CD4-positive, alpha-beta T cell treated with Interleukin-4 for 1 hour (primary cell): Measurements from ENCODE around the gene ROMO1.
"Not testable (repeated sequence)": the region's sequence is repeated elsewhere in the genome, so short reads cannot be mapped to it uniquely, and the experiment has no call there.

Experiments
- DNase-seq, 2 donors: peaks; one replicate each; pipeline ENCODE4 v3.0.0-alpha.2; 2020 to 2022

The ROMO1 gene

DNA sequence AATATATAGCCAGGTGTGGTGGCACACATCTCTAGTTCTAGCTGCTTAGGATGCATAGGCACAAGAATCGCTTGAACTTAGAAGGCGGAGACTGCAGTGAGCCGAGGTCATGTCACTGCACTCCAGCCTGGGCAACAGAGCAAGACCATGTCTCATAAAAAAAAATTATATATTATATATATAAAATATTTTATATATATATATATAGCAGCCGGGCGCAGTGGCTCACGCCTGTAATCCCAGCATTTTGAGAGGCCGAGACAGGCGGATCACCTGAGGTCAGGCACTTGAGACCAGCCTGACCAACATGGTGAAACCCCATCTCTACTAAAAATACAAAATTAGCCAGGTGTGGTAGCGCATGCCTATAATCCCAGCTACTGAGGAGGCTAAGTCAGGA lies 13.8 kb upstream of the ROMO1 start:
- not testable (repeated sequence) for DNase-seq

DNA sequence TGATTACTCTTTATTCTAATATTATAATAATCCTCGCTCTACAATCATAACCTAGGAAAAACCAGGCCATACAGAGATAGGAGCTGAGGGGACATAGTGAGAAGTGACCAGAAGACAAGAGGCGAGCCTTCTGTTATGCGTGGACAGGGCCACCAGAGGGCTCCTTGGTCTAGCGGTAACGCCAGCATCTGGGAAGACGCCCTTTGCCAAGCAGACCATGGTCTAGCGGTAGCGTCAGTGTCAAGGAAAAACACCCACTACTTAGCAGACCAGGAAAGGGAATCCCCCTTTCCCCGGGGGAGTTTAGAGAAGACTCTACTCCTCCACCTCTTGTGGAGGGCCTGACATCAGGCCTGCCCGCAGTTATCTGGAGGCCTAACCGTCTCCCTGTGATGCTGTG lies 12.3 kb upstream of the ROMO1 start:
- DNase-seq = not testable (repeated sequence)

DNA sequence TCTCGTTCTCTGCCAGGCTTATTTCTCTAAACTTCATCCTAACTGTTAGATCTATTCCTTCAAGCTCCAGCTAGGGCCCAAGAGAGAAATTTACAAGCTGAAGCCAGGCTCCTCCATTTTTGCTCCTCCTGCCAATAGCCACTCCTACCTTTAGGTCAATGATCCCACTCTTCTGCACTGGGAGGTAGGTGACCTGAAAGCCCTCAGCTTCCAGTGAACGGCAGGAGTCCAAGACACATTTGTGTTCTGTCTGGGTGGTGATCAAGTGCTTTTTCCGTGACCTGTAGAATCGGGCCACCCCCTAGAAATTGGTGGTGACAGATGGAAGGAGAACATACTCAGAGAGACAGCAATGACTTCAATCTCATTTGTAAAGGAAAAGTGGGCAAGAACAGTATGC lies 8.9 kb upstream of the ROMO1 start:
- no peak for DNase-seq

DNA sequence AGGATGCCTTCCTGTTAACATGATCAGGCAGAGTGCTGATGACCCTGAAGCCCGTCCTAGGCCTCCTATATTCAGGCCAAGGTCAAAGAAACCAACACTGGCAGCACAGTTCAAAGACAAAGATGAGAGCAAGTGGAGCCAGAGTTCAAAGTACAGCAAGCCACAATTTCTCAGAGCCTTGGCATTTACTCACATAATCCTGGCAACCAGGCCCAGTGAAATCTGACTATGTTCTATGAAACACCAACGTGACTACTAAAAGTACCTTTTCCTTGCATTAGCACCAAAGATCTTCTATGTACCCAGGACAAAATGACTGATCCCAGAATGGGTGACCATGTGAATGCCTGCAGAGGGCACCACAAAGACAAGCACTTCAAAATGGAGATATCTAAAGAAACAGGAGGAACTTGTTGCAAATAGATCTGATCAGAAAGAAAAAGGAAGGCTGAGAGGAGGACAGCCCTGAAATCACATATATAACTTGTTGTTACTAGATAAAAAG lies 3.9 kb upstream of the ROMO1 start:
- no peak for DNase-seq

DNA sequence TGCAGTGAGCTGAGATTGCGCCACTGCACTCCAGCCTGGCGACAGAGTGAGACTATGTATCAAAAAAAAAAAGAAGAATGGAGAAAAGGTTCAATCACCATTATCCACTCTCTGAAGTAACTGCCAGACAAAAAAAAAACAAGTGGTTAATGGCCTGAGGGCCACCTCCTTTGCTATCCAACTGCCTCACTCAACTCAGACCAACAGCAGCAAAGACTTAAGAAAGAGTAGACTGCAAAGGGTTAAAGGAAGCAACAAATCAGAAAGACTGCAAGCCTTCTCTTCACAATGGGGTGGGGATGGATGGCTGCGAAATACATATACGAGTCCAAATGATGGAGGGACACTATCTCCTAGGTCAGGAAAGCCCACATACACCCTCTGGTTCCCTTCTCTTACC lies 3.2 kb upstream of the ROMO1 start:
- no peak for DNase-seq

DNA sequence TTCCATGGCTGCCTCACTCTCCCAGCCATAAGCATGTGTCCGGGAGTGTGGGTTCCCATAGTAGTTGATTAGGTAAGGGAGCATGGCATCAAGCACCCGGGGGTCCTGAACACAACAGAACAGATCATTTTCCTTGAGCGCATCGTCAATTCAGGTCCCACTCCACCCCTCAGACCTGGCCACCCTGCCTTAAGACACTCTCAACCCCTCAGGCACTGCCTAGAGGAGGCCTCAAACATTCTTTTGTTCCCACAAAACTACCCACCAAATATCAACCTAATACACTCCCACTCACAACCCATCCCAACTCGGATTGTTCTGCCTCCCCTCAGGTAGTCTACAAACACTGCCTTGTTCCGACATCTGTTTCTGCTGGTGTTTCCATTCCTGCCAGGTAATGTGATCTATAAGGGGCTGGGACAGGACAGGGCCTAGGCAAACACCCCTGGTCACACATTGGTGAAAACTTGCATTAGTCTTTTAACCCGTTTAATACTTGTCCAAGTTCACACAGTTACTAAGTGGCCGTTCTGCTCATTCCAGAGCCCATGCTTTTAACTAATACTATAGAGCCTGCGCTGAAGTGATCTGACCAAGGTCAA lies 1.4 kb upstream of the ROMO1 start:
- no peak for DNase-seq

DNA sequence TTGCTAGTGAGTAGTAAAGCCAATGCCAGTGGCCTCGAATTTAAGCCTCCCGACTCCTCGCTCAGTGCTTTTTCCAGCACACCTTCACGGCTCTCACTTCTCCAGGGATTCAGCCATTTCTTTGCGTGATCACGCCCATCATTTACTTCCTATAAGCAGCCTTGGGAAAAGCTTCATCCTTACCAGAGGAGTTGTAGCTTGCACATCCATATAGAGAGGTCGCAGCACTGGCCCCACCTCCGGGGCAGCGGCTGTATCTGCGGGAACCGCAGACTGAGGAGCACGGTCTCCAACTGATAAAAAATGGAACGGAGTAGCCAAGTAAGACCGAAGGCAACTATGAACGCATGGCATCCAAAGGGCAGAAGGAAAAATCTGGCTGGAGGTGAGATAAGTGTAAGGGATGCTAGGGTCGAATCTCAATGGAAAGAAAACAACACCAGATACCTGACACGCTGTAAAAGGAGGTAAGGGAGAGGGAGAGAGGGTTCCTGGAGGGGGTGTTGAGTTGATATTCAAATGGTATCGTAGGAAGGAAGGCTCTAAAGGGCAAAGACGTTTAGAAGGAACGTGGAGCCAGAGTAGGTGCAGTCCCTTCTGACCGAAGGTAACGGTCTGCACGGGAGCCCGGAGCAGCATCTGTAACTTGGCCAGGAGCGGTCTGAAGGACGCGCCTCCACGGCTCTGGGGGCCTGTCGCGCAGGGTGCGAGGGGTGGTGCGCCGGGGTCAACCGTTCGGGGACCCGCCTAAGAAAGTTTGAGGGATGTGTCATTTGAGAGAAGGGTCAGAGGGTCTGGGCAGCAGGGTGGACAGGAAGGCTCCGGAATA lies 693 bp upstream of the ROMO1 start:
- DNase-seq = no peak

DNA sequence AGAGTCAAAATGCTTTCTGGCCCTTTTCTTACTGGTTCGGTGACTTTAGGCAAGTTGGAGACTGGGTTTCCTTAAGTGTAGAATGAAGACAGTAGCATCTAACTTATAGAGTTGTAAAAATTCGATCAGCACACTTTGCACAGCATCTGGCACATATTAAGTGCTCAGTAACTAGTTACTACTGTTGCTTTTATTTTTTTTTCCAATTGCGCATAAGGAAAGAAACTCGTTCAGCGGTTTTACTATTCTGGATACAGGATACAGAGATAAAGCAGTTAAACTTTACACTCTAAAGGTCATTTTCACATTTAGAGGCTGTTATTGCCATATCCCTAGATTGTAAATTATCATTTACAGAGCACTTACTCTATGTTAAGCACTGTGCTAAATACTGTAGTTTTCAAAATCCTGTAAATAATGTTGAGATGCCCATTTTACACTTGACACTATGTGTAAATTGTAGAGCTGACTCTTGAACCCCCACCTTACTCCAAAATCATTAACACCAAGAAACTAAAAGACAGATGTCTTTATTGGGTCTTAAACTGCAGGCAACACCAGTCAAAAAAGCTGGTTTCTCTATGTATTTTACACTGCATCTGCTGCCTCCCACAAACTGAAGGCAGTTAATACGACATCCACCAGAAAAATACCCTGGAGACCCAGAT lies 886 bp downstream of the ROMO1 start:
- DNase-seq = no peak

DNA sequence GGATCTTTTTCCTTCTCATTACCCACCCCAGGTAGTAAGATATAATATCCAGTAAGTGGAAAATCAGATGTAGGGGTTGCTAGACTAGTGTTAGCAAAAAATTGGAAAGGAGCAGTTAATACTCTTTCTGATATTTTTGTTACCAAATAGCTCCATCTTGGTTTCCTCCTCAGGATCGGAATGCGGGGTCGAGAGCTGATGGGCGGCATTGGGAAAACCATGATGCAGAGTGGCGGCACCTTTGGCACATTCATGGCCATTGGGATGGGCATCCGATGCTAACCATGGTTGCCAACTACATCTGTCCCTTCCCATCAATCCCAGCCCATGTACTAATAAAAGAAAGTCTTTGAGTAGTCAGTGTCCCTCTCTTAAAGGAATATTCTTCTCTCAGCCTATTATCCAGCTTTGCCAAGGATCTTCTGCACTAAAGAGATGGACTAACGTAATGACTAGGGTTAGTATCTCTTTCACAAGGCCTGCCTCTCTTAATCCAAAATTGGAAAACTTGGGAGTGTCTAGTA lies 1.5 kb downstream of the ROMO1 start:
- no peak for DNase-seq

DNA sequence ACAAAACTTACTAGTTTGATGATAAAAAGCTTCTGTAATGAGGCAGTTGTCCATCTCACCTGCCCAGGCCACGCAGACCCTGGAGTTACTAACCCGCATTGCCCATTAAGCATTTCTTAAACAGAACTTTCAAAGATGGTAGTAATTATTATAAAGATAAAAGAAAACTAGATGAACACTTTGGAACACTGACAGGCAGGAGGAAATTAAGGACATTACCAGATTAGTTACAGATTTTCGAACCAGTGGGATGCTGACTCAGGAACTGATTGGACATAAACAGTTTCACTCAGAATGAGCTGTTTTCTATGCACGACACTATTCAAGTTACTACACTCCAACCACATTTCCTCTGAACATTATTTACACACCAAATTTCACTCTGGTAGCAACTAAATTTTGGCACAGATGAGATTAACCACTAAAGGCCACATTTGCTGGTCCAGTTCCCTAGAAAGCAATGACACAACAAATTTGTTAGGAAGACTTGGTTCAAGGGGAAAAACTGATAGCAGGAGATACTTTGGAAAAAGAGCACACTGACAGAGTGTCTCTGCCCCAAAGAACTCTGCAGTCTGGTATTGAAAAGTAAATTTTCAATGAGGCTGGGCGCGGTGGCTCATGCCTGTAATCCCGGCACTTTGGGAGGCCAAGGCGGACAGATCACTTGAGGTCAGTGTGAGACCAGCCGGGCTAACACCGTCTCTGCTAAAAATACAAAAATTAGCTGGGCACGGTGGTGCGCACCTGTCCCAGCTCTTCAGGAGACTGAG lies 3.0 kb downstream of the ROMO1 start:
- no peak for DNase-seq

DNA sequence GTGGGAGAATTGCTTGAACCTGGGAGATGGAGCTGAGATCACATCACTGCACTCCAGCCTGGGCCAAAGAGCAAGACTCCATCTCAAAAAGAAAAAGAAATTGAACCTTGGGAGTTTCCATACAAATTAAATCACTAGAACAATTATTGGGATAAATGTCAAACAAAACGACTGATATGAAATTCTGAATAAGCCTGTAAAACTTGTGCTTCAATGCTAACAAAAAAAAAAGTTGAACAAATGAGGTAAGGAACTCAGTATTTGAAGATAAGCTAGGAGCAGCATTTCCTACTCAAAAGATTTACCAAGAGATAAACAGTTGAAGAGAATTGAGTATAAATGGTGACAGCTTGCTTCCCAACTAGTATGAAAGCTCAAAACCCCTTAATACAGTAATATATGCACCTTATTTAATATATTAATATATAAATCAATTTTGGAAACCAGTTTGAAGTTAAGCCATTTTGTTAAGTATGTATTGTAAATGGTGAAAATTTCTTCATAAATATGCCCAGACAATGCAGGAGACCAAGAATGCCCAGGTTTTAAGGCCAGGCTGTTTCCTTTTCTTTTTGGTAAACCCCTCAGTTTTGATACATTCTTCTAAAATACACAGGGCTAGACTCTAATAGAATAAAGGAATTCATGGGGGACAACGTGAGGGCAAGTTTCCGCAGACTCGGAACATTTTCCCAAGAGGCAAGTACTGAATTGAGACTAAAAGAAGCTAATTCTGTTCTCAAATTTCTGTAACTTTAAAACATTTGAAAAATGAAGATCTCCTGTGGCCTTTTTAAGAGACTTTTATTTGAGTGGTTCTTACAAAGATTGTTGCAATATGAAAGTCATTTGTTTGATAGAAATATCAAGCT lies 3.9 kb downstream of the ROMO1 start:
- no peak for DNase-seq

DNA sequence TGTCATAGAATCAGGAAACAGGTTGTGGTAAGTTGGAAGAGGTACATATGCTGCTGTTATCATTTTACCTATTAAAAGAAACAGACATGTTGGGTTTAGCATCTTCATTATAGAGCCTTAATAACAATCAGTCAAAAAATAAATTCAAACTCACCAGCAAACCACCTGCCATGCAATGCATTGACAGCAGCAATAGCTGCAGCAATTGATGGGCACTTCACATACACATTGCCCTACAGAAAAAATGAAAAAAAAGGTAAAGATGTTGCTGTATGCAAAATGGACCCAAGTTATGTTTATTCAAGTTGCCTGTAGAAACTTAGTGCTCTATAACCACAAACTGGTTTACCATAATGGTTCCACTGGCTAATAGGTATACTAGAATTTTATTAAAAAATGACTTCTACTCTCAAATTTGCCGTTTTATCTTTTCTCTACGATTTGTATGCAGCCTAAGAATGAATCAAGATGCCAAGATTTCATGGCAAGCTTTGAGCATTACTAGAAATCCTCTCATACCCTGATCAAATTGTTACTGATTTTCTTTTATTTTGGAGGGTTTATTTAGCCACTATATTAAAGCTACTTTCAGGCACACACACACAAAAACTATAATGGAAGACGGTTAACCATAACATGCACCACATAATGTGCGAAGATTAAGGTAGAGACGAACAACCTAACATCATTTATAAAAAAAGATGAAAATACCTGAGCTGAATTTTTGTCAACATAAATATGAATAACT lies 5.5 kb downstream of the ROMO1 start:
- DNase-seq = no peak

DNA sequence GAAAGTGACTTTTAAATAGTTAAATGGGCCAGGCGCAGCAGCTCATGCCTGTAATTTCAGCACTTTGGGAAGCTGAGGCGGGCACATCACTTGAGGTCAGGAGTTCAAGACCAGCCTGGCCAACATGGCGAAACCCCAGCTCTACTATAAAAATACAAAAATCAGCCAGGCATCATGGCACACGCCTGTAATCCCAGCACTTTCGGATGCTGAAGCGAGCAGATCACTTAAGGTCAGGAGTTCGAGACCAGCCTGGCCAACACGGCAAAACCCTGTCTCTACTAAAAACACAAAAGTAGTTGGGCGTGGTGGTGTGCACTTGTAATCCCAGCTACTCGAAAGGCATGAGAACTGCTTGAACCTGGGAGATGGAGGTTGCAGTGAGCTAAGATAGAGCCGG lies 6.7 kb downstream of the ROMO1 start:
- not testable (repeated sequence) for DNase-seq

DNA sequence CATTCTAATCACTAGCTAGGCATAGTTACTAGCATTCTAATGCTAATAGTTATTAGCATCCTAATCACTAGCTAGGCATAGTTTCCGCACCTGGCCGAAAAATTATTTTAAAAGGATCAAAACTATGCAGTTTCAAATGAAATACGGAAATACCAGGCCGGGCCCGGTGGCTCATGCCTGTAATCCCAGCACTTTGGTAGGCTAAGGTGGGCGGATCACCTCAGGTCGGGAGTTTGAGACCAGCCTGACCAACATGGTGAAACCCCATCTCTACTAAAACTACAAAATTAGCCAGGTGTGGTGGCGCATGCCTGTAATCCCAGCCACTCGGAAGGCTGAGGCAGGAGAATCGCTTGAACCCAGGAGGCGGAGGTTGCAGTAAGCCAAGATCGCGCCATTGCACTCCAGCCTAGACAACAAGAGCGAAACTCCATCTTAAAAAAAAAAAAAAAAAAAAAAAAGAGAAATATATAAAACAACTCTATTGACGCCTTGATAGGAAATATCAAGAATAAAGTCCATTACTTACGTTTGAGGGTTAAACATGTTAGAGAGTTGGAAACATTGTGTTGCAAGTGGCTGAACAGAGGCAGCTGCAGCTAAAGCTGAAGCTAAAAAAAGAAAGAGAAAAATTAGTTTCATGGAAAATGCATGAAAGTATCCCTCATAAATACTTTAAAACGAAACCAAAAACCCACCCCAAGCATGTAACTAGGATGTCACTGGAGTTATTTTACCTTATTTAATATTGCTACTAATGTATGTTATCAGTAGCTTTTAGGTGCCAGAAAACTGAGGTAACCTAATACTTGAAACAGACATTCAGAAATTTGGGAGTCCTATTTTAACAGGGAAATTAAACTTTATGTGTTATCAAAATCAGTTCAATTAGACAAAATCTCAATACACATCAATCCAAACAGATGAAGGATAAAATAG lies 7.7 kb downstream of the ROMO1 start:
- not testable (repeated sequence) for DNase-seq

DNA sequence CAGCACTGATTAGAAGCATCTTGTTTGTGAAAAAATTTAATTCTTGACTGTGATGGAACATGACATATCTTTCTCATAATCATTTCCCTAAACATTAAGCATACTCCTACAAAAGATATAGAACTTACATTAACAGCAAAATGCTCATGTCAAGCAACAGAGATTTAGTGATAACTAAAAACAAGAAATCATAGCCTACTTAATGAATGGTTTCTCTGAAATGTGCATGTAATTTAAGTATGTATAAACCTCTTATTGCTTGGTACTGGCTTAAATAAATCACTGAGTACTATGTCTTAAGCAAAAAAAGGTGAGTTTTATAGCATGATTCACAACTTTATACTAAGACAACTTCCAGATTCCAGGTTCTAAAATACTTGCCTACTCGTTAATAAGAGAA lies 9.3 kb downstream of the ROMO1 start:
- DNase-seq = no peak

DNA sequence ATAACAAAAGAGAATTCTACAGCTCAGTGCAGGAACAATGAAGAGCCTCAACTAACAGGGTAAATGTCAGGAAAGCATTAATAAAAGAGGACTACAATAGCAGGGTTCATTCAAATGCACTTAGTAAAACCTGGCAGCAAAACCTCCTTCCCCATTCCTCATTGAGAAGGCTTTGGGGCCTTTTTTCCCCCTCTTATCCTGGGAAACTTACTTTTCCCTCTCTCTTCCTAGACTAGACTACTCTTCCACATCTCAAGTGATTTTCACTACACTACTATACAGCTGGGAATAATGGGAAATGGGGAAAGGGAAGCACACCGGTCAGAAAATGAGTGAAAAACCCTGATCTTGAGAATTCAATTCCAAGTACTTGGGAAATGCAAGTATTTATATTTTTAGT lies 10.1 kb downstream of the ROMO1 start:
- DNase-seq = no peak

DNA sequence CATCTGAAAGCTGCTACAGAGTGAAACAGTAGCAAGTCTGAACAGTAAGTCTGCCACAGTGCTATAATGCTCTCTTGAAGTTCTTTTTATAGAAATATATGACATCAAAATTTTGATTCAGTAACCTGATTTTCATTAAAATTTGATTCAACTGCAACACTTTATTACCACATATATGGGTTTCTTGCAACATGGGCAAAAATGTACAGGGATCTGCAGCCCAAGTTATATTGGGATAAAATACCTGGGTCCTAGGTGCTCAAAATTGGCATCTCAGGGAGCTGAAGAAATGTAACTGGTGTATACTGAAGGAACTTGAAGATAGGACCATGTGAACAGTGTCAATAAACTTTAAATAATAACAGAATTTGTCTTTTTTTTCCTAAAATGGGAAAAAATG lies 10.8 kb downstream of the ROMO1 start:
- no peak for DNase-seq

DNA sequence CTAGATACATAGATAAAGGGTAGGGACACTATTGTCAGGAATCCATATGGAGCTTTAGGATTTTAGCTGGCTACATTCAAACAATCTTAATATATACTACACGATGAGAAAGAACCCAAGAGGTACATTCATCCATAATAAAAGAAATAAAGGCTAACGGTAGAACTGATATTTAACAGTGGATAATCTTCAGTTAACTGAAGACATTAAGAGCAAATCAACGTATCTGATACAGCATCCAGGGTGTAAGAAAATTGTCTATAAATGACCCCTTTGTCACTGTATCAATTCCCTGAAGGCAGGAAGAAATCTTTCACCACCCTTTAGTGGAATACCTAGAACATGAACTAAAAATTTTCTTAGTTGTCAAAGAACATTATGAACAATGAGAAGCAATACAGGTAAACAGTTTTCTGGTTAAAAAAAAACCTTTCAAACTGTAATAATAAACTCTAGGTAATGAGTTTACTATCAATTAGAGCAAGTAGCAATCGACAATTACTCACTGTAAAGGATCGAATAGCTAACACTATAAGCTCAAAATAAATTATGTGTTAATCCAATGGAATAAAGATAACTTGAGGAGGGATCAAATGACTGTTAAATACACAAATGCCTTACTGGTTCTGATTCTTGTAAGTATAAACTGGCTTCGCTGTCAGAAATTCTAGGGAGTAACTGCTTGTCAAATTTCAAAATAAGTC lies 11.8 kb downstream of the ROMO1 start:
- no peak for DNase-seq

DNA sequence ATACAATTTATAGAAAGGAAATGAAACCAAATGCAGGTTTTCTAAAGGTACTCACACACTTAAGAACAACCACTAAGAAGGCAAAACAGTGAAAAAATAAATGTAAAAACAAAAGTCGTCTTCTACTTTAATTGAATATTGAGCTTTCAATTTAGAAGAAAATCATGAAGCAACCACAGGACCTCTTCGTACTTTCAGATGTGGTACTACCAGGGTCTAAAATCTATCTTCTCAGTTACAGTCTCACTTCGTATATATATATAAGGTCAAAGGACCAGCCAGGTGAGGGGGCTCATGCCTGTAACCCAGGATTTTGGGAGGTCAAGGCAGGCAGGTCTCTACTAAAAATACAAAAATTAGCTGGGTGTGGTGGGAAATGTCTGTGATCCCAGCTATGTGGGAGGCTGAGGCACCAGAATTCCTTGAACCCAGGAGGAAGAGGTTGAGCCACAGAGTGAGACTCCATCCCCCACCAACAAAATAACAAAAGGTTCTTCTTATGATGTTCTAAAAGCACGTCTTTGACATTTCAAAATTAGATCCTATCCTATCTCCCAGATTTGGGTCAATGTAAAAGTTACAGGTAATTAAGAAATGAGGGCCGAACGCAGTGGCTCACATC lies 12.5 kb downstream of the ROMO1 start:
- no peak for DNase-seq
